Fibroblast of lung (primary cell): ENCODE results near the gene STXBP6. TPM values are rescaled to one million over a fixed set of nuclear protein-coding genes. Genes with fewer than 3 reads are reported as not detected.

Experiments
- DNase-seq, 2 donors: peaks; one replicate each; pipeline versions ENCODE4 v3.0.0 to v3.0.0-alpha.2; 2010; ENCODE audit warnings: low read depth in 2 of 2
- H2AFZ ChIP-seq: 2 replicates; pipeline ENCODE4 v1.5.1; 2012; ENCODE audit warnings: low read length, control low read depth, inconsistent platforms
- H3K27ac ChIP-seq: 2 replicates; pipeline ENCODE4 v1.5.1; 2011; ENCODE audit warnings: low read length, control low read depth; ENCODE audit not compliant: insufficient read depth
- H3K27me3 ChIP-seq: 2 replicates; pipeline ENCODE4 v1.5.1; 2011; ENCODE audit warnings: mild to moderate bottlenecking, low read length; ENCODE audit not compliant: control insufficient read depth, insufficient read depth
- H3K36me3 ChIP-seq: 2 replicates; pipeline ENCODE4 v1.5.1; 2011; ENCODE audit warnings: low read length; ENCODE audit not compliant: control insufficient read depth, insufficient read depth
- H3K4me1 ChIP-seq: 2 replicates; pipeline ENCODE4 v1.5.1; 2011; ENCODE audit warnings: low read length; ENCODE audit not compliant: control insufficient read depth, insufficient read depth; ENCODE audit errors: extremely low read depth
- H3K4me2 ChIP-seq: 2 replicates; pipeline ENCODE4 v1.5.1; 2011; ENCODE audit warnings: low read length, control low read depth; ENCODE audit not compliant: insufficient read depth; ENCODE audit errors: extremely low read depth
- H3K4me3 ChIP-seq, 4 experiments: fragments of 200-600 bp in 1 of 4; sonication (generic) in 1 of 4; replicated peaks in 1 of 4; 2 replicates each; pipeline ENCODE4 v1.5.1; 2011 to 2016; ENCODE audit warnings: low read length in 4 of 4, low read depth in 3 of 4, mild to moderate bottlenecking in 3 of 4, control low read depth in 2 of 4, inconsistent platforms in 1 of 4, mixed read lengths in 1 of 4; ENCODE audit not compliant: insufficient read depth in 1 of 4; ENCODE audit errors: control extremely low read depth in 1 of 4
- H3K79me2 ChIP-seq: 2 replicates; pipeline ENCODE4 v1.5.1; 2012; ENCODE audit warnings: mild to moderate bottlenecking, low read length, inconsistent platforms; ENCODE audit not compliant: control insufficient read depth, insufficient read depth
- H3K9ac ChIP-seq: 2 replicates; pipeline ENCODE4 v1.5.1; 2011; ENCODE audit warnings: mild to moderate bottlenecking, low read length, control low read depth; ENCODE audit not compliant: insufficient read depth
- H3K9me3 ChIP-seq: 2 replicates; pipeline ENCODE4 v1.5.1; 2012; ENCODE audit warnings: low read depth, low read length; ENCODE audit not compliant: control insufficient read depth, insufficient read depth
- H4K20me1 ChIP-seq: 2 replicates; pipeline ENCODE4 v1.5.1; 2011; ENCODE audit warnings: low read length; ENCODE audit not compliant: control insufficient read depth, insufficient read depth; ENCODE audit errors: extremely low read depth
- EZH2 ChIP-seq: IDR thresholded peaks from 2 replicates; pipeline ENCODE4 v1.5.1; 2012; ENCODE audit warnings: low read length, control low read depth, mild to moderate bottlenecking; ENCODE audit errors: missing control alignments
- polyA plus RNA-seq, 2 donors: library from polyadenylated mRNA; depleted of rRNA in 1 of 2; stranded (reverse) in 1 of 2; unstranded in 1 of 2; fragments of >200 nt; gene quantifications; 2 replicates each; pipeline ENCODE4 v1.2.1, GENCODE V29; 2011 to 2012; ENCODE audit warnings: missing spikeins in 1 of 2
- total RNA-seq: library from RNA; depleted of rRNA; stranded (reverse); fragments of >200 nt; gene quantifications from 2 replicates; pipeline ENCODE4 v1.2.1, GENCODE V29; 2014
- TF ChIP-seq, protein P1 (sequence below), 2 donors: IDR thresholded peaks in 1 of 2; conservative IDR thresholded peaks in 1 of 2; 1 replicate in 1 of 2; 2 replicates in 1 of 2; pipeline ENCODE4 v1.5.1; 2011 to 2012; ENCODE audit warnings: low read length in 2 of 2, control low read depth in 1 of 2, inconsistent platforms in 1 of 2, low read depth in 1 of 2, mild to moderate bottlenecking in 1 of 2

The STXBP6 gene
- total and polyA plus RNA-seq, 2 donors (not counting 1 experiment from before 2014, with no cell fraction given): 4.5 to 17.8 TPM

DNA sequence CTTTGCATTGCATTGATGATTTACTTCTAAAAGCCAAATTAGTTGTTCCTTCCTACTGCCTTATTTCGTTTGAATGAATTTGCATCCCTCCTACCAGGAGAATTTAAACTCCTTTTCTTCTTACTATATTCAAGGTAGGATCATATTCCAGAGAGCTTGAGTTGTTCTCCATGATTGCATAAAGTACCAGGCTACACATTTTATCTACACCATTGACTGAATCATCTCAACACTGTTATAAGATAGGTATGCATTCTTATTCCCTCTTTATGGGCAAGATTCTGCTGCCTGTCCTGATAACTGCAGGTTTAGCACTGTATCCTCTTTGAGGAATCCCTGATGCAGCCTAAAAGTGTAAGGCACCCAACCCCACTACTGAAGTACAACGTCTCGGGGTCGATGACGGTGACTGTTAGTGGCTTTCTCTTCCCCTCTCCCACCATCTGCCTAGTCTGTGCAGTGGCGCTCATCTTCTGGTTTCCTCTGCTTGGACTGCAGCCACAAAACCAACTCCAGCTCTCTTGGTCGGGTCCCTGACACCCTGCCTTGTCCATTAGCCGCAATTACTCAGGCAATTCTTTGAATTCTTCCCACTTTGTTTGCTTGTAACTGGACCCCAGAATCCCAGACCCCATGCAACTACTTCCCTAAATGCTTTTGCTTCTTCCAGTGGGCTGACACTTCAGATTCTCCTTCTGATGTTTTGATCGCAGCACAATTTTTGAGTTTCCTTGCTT is 44.4 kb upstream of the STXBP6 start:
- no peaks in the 10 kb centered on the region for H4K20me1 ChIP-seq
- H3K36me3 ChIP-seq: no peaks in the 10 kb centered on the region
- TF ChIP-seq EZH2: no peak
- TF ChIP-seq, protein P1, sequence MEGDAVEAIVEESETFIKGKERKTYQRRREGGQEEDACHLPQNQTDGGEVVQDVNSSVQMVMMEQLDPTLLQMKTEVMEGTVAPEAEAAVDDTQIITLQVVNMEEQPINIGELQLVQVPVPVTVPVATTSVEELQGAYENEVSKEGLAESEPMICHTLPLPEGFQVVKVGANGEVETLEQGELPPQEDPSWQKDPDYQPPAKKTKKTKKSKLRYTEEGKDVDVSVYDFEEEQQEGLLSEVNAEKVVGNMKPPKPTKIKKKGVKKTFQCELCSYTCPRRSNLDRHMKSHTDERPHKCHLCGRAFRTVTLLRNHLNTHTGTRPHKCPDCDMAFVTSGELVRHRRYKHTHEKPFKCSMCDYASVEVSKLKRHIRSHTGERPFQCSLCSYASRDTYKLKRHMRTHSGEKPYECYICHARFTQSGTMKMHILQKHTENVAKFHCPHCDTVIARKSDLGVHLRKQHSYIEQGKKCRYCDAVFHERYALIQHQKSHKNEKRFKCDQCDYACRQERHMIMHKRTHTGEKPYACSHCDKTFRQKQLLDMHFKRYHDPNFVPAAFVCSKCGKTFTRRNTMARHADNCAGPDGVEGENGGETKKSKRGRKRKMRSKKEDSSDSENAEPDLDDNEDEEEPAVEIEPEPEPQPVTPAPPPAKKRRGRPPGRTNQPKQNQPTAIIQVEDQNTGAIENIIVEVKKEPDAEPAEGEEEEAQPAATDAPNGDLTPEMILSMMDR (conservative IDR thresholded peaks at IDR 0.05 in 1 of 2, IDR thresholded peaks at IDR 0.05 in 1 of 2; ENCODE audit: low read depth in 1 of 2, low read length in 2 of 2): no peak
- no peaks in the 10 kb centered on the region for H3K27me3 ChIP-seq
- no peak overlapping the region for H3K27ac ChIP-seq
- H3K4me2 ChIP-seq: no peak overlapping the region
- H3K9me3 ChIP-seq: no peaks in the 10 kb centered on the region
- H3K4me3 ChIP-seq: no peak overlapping the region
- no peak overlapping the region for H3K9ac ChIP-seq
- peaks cover 2% of the 10 kb centered on the region for H3K4me1 ChIP-seq
- peak in 1 of 2 donors; percentile 27 for DNase-seq
- H3K79me2 ChIP-seq: no peaks in the 10 kb centered on the region
- no peak overlapping the region for H2AFZ ChIP-seq

GRCh38 chr14:25092258-25092740 is 42.4 kb upstream of the STXBP6 start:
- TF ChIP-seq EZH2: no peak
- TF ChIP-seq, protein P1 (conservative IDR thresholded peaks at IDR 0.05 in 1 of 2, IDR thresholded peaks at IDR 0.05 in 1 of 2; ENCODE audit: low read depth in 1 of 2, low read length in 2 of 2): no peak
- H4K20me1 ChIP-seq: no peaks in the 10 kb centered on the region
- H3K4me1 ChIP-seq: peaks cover 2% of the 10 kb centered on the region
- no peak for DNase-seq
- no peaks in the 10 kb centered on the region for H3K27me3 ChIP-seq
- H3K79me2 ChIP-seq: no peaks in the 10 kb centered on the region
- H3K4me3 ChIP-seq: no peak overlapping the region
- H3K9ac ChIP-seq: no peak overlapping the region
- no peak overlapping the region for H3K27ac ChIP-seq
- H2AFZ ChIP-seq: no peak overlapping the region
- no peak overlapping the region for H3K4me2 ChIP-seq
- no peaks in the 10 kb centered on the region for H3K36me3 ChIP-seq
- no peaks in the 10 kb centered on the region for H3K9me3 ChIP-seq

DNA sequence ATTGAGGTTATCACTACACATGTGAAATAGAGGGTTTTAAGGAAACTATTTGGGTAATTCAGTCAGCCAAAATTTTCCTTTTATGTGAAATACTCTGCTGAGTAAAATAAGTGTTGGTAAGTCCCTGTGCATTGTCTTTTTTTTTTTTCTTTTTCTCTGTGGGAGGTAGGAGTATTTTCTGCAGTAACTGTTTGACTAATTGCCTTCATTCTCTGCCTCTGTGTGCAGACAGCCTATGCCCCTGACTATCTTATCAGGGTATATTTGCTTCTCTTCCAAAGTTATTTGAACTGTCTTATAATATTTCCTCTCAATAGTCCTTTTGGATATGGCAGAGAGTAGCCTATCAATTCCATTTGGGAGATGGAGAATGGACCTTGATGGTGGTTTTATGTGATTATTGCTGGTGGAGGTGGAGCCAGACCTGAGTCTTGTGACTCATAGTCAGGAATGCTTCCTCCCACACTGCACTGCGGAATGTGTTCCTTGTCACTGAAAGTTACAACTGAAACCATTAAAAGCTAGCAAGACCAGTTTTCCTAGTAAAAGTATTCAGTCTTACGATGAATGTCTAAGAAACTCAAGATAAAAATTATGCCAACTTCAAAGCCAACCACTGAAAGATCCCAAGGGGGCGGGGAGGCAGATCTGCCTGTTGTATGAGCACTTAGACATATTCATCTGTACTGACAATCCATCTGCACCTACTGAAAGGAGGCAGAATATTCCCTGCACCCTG is 40.9 kb upstream of the STXBP6 start:
- no peak overlapping the region for H2AFZ ChIP-seq
- no peak overlapping the region for H3K4me3 ChIP-seq
- H3K27me3 ChIP-seq: peaks cover 2% of the 10 kb centered on the region
- H3K9ac ChIP-seq: no peak overlapping the region
- H3K9me3 ChIP-seq: no peaks in the 10 kb centered on the region
- peak in 1 of 2 donors; percentile 86 for DNase-seq
- H4K20me1 ChIP-seq: no peaks in the 10 kb centered on the region
- no peaks in the 10 kb centered on the region for H3K36me3 ChIP-seq
- no peaks in the 10 kb centered on the region for H3K79me2 ChIP-seq
- H3K27ac ChIP-seq: no peak overlapping the region
- H3K4me1 ChIP-seq: peaks cover 2% of the 10 kb centered on the region
- no peak overlapping the region for H3K4me2 ChIP-seq
- TF ChIP-seq, protein P1 (conservative IDR thresholded peaks at IDR 0.05 in 1 of 2, IDR thresholded peaks at IDR 0.05 in 1 of 2; ENCODE audit: low read depth in 1 of 2, low read length in 2 of 2): no peak
- no peak for TF ChIP-seq EZH2
